Pancreas (tissue), 10 donors: ENCODE data around the gene TM4SF1. TPM values are rescaled to one million over a fixed set of nuclear protein-coding genes. Genes with fewer than 3 reads are reported as not detected.
"Not testable (repeated sequence)": the region's sequence is repeated elsewhere in the genome, so short reads cannot be mapped to it uniquely, and the experiment has no call there.

ENCODE experiments used
- ATAC-seq, 4 donors: fragments of 200-7000 bp; cut with Tn5 transposase; one replicate each; pipeline versions ENCODE4 v1.8.0 to v1.9.1; 2020; ENCODE audit warnings: mild to moderate bottlenecking in 4 of 4, moderate library complexity in 4 of 4
- DNase-seq, 6 donors: peaks; one replicate each; pipeline ENCODE4 v3.0.0-alpha.2; 2020
- FAIRE-seq: peaks from 2 replicates; lab custom pipeline; 2012; peaks lifted over from hg19 to GRCh38; lab: Jason Lieb, UNC
- H3K27ac ChIP-seq, 4 donors: fragments of 200-600 bp; sonication (generic); 1 replicate in 3 of 4; 2 replicates in 1 of 4; pipeline versions ENCODE4 v1.5.0 to v1.8.0; 2020
- H3K27me3 ChIP-seq, 4 donors: fragments of 200-600 bp; one replicate each; pipeline ENCODE4 v1.8.0; 2021
- H3K36me3 ChIP-seq, 3 donors: fragments of 200-600 bp; sonication (generic) in 1 of 3; one replicate each; pipeline versions ENCODE4 v1.5.0 to v1.8.0; 2020 to 2021
- H3K4me1 ChIP-seq, 3 donors: fragments of 200-600 bp; one replicate each; pipeline ENCODE4 v1.8.0; 2021
- H3K4me3 ChIP-seq, 4 donors: fragments of 200-600 bp; sonication (generic) in 2 of 4; one replicate each; pipeline versions ENCODE4 v1.5.0 to v1.8.0; 2020 to 2021
- H3K9me3 ChIP-seq, 4 donors: fragments of 200-600 bp; one replicate each; pipeline ENCODE4 v1.8.0; 2021
- WGBS, 2 donors: extraction: QIAGEN DNeasy Blood & Tissue Kit; methylation state at CpG; one replicate each; pipeline ENCODE4 v1.1.7; 2013; 5-methylcytosine and 5-hydroxymethylcytosine counted together
- intact Hi-C, 3 donors: fragments of 100-400 bp; cut with DNase I; formaldehyde crosslinking; loops; one replicate each; pipeline versions ENCODE4 v1.11.1 to v1.14.2; 2022
- polyA plus RNA-seq, 2 donors: library from polyadenylated mRNA; stranded (reverse); fragments of 200-250 nt; gene quantifications; one replicate each; pipeline ENCODE4 v1.2.3, GENCODE V29; 2013
- total RNA-seq, 6 donors: library from RNA; stranded (reverse); fragmentation: NEBNext Ultra II Directional in 4 of 6; extraction: Animal tissue kit (Norgen Biotek cat#: 25700) in 4 of 6; gene quantifications; one replicate each; pipeline versions ENCODE4 v1.2.1 to v1.2.4, GENCODE V29; 2021 to 2023
- TF ChIP-seq, protein P1 (sequence below), 4 donors: fragments of 200-600 bp; sonication (generic) in 3 of 4; IDR thresholded peaks; one replicate each; pipeline versions ENCODE4 v1.5.0 to v1.8.0; 2021; ENCODE audit warnings: antibody characterized with exemption in 4 of 4
- donor health status: healthy with polysubstance abuse.
- donor health status: DM: no; HTN: no; CAD: no; lungs with moderate emphysema.
- donor health status: DM: no; HTN: no; CAD: no.
- donor health status: control.
- donor health status: control.
- donor health status: Bipolar disorder and iron deficiency.
- donor health status: DM: yes; HTN: yes; CAD: no.
- donor health status: DM: no; HTN: no; CAD: no.
- donor health status: DM: no; HTN: no; CAD: no.
- donor health status: DM: yes; HTN: yes; CAD: no.

The TM4SF1 gene
- total and polyA plus RNA-seq, 8 donors, result 53.7 to 226 (median 98.4) TPM

DNA sequence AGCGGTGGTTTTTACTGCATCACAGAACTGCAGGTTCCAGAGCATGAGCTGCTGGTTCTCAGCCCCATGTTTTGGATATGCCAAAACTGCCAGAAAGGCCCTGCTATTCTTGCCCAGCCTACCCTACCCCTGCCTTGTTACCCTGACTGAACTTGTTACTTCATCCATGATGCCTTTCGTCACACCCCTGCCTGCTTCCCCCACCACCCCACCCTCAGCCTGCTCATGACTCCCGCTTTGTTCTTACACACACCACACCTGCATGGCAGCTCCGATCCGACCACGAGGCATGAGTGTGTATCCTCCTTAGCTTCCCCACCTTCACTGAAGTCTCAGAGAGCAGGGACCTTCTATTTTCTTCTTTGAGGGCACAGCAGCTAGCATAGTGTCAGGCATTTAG is 5.1 kb upstream of the TM4SF1 start:
- intact Hi-C loops, result no loop called here
- TF ChIP-seq, protein P1, sequence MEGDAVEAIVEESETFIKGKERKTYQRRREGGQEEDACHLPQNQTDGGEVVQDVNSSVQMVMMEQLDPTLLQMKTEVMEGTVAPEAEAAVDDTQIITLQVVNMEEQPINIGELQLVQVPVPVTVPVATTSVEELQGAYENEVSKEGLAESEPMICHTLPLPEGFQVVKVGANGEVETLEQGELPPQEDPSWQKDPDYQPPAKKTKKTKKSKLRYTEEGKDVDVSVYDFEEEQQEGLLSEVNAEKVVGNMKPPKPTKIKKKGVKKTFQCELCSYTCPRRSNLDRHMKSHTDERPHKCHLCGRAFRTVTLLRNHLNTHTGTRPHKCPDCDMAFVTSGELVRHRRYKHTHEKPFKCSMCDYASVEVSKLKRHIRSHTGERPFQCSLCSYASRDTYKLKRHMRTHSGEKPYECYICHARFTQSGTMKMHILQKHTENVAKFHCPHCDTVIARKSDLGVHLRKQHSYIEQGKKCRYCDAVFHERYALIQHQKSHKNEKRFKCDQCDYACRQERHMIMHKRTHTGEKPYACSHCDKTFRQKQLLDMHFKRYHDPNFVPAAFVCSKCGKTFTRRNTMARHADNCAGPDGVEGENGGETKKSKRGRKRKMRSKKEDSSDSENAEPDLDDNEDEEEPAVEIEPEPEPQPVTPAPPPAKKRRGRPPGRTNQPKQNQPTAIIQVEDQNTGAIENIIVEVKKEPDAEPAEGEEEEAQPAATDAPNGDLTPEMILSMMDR (IDR thresholded peaks at IDR 0.05), result no peak
- Histone ChIP-seq H3K27ac (no peak overlapping the region), H3K9me3 (no peaks in the 10 kb centered on the region), H3K27me3 (no peaks in the 10 kb centered on the region), H3K4me1 (peaks cover 31 to 40% (median 40%) of the 10 kb centered on the region in 3 donors), H3K4me3 (no peak overlapping the region), H3K36me3 (no peaks in the 10 kb centered on the region)
- no peak for ATAC-seq
- WGBS, 2 donors, result 87 to 91% methylated on average over 6 of the region's 6 CpGs
- FAIRE-seq, result no peak
- no peak for DNase-seq

DNA sequence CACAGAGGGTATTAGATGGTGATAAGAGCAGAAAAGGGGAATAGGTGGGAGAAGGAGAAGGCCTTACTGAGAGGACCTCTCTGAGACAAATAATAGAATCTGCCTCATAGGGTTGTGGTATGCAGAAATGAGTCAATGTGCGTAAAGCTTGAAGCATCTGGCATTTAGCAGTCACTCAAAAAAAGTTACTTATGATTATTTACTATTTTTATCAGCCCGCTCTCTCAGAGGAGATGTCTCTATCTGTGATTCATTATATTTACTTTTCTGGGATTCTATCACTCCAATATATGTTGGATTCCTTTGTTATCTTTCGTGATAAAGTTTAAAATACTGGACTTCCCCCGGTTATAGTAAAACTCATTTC is 4.6 kb upstream of the TM4SF1 start:
- FAIRE-seq (no peak), DNase-seq (no peak), ATAC-seq (no peak)
- Histone ChIP-seq H3K4me3 (no peak overlapping the region), H3K27me3 (no peaks in the 10 kb centered on the region), H3K4me1 (peaks cover 27 to 39% (median 36%) of the 10 kb centered on the region in 3 donors), H3K27ac (no peak overlapping the region), H3K9me3 (no peaks in the 10 kb centered on the region), H3K36me3 (no peaks in the 10 kb centered on the region)
- intact Hi-C loops, result no loop called here
- TF ChIP-seq, protein P1 (IDR thresholded peaks at IDR 0.05), result no peak
- WGBS, 2 donors, result 46 to 61% methylated on average over 4 of the region's 4 CpGs

DNA sequence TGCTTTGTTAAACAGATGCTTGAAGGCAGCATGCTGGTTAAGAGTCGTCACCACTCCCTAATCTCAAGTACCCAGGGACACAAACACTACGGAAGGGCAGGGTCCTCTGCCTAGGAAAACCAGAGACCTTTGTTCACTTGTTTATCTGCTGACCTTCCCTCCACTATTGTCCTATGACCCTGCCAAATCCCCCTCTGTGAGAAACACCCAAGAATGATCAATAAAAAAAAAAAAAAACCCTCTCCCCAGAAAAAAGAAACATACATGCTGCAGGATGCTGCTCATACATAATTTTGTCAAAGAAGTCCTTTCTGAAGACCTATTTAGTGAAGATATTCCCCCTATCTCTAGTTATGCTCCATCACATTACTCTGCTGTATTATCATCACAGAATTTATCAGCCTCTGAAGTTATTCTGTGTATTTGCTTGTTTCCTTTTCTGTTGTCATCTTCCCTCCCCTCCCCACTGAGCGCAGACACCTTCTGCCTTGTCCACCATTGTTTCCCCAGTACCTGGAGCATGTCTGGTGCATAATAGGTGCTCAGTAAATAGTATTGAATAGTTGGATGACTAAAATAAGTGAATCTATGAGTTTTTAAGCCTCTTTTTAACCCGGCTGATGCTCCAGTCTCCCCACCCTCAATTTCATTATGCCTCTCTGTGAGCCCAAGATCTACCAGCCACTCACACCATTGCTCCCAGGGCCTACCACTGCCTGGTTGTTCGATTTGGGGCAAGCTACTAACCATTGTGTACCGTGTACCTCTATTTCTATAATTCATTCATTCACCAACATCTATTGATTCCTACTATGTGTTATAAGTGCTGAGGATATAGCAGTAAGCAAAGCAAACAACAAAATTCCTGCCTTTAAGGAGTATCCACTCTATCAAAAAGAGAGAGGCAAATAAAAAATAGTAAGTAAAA is 4.0 kb upstream of the TM4SF1 start:
- Histone ChIP-seq H3K27me3 (no peaks in the 10 kb centered on the region), H3K9me3 (no peaks in the 10 kb centered on the region), H3K4me1 (peaks cover 27 to 36% (median 35%) of the 10 kb centered on the region in 3 donors), H3K27ac (no peak overlapping the region), H3K4me3 (no peak overlapping the region), H3K36me3 (no peaks in the 10 kb centered on the region)
- TF ChIP-seq, protein P1 (IDR thresholded peaks at IDR 0.05), result no peak
- WGBS, 2 donors, result 58 to 67% methylated on average over 6 of the region's 6 CpGs
- no peak for FAIRE-seq
- no peak for DNase-seq
- no peak for ATAC-seq
- intact Hi-C loops, result no loop called here

DNA sequence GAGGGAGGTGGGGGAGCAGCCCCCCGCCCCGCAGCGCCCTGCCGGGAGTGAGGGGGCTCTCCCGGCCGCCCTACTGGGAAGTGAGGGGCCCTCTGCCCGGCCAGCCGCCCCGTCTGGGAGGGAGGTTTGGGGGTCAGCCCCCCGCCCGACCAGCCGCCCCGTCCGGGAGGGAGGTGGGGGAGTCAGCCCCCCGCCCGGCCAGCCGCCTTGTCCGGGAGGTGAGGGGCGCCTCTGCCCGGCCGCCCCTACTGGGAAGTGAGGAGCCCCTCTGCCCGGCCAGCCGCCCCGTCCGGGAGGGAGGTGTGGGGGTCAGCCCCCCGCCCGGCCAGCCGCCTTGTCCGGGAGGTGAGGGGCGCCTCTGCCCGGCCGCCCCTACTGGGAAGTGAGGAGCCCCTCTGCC is 2.8 kb upstream of the TM4SF1 start:
- peak in 1 of 6 donors; percentile 58 for DNase-seq
- 92 to 100% methylated on average over 5 to 22 of the region's 32 CpGs for whole genome bisulfite sequencing, 2 donors
- FAIRE-seq, H3K36me3 ChIP-seq, H3K4me3 ChIP-seq, H3K27ac ChIP-seq, H3K27me3 ChIP-seq, ATAC-seq, intact Hi-C loops, H3K9me3 ChIP-seq: not testable (repeated sequence)
- H3K4me1 ChIP-seq, result peaks cover 19 to 24% (median 23%) of the 10 kb centered on the region in 3 donors

DNA sequence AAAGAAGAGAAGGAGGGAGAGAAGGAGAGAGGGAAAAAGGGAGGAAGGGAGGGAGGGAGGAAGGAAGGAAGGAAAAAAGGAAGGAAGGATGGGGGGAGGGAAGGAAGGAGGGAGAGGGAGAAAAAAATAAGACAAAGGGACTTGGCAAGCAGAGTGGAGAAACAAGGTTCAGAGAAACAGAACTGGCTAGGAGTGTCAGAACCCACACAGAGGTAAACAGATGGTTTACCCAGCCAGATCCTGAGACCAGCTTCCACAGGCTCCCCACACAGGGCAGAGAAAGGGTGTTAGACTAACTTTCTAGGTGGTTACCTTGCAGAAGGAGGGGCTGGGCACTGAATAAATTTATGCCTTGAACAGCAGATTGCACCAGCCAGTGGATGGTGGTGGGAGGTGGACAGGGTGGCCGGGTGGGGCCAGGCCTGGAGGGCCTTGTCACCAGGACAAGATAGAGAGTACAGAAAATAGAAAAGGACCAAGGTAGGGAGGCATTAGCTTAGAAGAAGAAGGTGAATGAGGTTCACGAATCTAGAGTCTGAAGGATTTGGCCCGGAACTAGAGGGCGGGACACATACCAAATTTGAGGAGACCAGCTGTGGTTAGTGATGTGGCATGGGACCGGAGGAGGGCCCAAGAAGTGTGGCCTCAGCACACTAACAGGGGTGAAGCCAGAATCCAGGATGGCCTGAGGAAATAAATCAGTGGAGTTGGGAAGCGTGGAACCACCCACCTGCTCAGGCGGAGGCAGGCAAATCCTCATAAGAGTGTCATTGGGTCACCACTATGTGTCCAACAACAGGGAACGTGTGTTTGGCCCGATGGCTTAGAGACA is 1.2 kb upstream of the TM4SF1 start:
- TF ChIP-seq, protein P1 (IDR thresholded peaks at IDR 0.05), result no peak
- Histone ChIP-seq H3K36me3 (peaks cover 0 to 16% (median 7%) of the 10 kb centered on the region in 3 donors), H3K27me3 (no peaks in the 10 kb centered on the region), H3K4me3 (peak overlapping the region in 1 of 4 donors; percentile 49), H3K27ac (peak overlapping the region; percentile 14 to 97 (median 75)), H3K4me1 (peaks cover 24 to 30% (median 26%) of the 10 kb centered on the region in 3 donors), H3K9me3 (no peaks in the 10 kb centered on the region)
- WGBS, 2 donors, result 86 to 93% methylated on average over 9 of the region's 9 CpGs
- DNase-seq, result no peak
- peak in 2 of 4 donors; percentile 20 to 41 for ATAC-seq
- no peak for FAIRE-seq
- intact Hi-C loops, result no loop called here
